HG02678 (cell line): ENCODE measurements around the gene PPP2R3A.

Experiments
- ATAC-seq: cut with Tn5 transposase; IDR thresholded peaks from one replicate; pipeline ENCODE4 v1.9.1; 2021; ENCODE audit warnings: mild to moderate bottlenecking, moderate library complexity; ENCODE audit not compliant: unreplicated experiment

PPP2R3A gene

DNA sequence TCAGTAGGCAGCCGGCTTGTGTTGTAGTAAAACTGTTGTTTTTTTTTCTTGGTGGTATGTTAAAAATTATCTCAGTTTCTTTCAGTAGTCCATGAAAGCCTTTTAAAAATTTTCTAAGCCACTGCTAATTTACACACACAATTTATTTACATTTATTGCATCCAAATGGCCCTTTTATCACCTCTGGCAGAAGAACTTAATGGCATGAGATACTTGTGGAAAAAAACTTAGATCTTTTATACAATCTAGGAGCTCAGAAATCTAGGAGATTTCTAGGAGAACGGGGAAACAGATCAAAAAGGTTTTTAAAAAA is 1.4 kb downstream of the PPP2R3A start:
- no peak for ATAC-seq

- ATAC-seq: no peak
Observed at GRCh38 chr3:135967867-135968266, 2.3 kb downstream of the PPP2R3A start.

DNA sequence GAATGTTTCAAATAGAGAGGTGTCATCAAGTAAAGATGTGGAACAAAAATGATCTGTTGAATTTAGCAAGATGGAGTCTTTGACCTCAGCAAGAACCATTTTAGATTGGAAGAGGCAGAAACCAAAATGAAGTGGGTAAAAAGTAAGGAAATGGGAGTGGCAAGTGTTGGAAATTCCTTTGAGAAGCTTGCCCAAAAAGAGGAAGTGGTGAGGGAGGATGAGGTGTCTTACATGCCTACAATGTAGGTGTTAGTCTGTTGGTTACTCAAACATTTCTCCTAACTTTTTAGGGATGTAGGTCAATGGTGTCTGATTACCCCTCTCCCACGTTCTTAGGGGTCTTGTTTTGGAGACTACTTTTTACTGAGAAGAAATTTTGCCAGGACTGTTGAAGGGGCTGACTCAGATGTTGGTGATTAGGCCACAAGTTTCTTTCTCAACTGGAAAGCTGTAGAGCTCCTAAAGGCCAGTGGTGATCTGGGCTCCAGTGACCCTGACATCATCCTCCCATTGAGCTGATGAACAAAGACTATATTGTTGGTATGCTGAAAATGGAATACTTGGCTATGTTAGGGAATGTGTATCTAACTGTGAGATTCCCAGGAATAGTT is 5.1 kb downstream of the PPP2R3A start:
- no peak for ATAC-seq

DNA sequence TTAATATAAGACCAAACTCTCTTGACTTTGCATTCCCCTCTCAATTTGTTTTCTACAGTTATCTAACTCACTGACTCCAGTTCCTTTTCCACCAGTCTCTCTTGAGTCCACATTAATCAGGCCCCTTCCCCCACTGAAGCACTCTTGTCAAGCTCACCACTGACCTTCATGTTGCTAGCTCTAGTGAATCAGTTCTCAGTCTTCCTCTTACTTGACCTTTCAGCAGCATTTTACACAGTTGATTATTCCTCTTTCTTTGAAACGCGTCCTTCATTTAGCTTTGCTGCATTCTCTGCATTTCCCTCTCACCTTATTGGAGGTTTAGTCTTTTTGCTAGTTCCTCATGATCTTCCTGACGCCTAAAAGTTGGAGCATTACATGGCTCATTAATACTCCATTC is 8.3 kb downstream of the PPP2R3A start:
- no peak for ATAC-seq

DNA sequence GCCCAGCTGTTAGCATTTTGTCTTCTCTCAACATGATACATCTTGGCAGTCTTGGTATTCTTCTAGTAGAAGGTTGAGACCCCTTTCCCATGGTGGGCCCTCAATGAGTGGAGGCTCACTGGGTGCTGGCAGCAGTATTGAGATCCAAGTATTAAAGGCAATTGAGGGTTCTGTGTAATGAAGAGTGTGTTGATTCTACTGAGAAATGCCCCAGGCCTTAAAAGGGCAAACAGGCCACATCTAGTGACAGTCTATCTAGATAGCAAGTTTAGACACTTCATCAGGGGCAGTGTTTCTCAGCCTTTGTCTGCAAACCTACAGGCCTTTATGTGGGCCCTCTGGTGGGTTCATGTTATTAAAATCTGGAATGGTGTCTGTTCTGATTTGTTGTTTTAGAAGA is 9.5 kb downstream of the PPP2R3A start:
- ATAC-seq: no peak

DNA sequence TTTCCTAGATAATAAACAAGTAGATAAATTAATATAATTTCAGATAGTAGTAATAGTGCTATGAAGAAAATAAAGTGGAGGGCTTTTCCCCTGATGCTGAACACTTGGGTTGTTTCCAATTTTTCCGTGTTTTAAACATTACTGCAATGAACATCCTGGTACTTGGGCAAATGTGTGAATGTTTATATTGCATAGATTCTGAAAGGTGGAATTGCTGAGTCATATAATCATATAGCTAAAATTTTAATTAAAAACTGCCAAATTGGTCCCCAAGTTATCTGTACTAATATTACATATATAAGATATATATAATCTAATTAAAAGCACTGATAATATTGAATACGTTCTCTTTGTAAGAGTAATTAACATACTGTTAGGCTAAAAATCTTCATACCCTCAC is 10.0 kb downstream of the PPP2R3A start:
- ATAC-seq: no peak

- no peak for ATAC-seq
Observed at GRCh38 chr3:135980343-135980742, 14.8 kb downstream of the PPP2R3A start.

DNA sequence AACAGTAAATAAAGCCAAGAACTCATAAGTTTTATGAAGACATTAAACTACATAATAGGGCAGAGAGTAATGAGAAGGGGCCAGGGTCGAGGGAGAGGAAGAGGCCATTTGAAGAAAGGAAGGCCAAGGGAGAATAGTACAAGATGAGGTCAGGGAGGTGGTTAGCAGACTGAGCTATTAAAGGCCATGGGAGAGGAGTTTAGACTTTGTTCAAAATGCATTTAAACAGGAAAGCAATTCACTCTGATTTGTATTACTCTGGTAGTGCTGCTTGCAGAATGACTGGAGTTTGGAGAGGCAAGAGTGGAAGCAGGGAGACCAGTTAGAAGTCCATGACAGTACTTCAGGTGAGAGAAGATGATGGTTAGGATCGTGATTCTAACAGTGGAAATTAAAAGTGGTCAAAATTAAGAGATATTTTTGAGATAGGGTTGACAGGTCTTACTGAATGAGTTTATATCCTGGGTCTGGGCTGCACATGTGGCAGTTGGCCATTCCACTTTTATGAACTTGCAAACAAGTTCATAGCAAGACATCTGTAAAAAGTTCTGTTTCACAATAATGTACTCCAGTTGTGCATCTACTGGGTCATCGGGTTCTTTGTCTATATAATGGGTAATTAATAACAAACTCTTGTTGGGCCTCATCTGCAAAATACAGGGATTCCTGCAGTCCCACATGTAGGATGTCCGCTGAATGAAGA is 16.3 kb downstream of the PPP2R3A start:
- no peak for ATAC-seq

DNA sequence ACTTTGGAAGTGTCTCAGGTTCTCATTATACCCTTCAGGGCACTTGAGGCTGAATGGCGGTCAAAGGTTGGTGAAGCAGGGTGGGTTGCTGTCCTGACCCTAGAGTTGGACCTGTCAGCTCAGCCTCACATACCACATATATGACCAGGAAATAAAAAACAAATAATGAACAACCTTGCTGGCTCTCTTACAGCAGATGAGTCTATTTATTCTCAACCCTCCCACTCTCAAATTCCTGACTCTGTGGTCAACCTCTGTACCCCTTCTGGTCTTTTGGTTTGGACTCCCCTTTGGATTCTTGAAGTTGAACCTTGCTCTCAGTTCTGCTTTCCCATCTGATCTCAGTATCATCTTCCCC is 16.9 kb downstream of the PPP2R3A start:
- ATAC-seq: no peak

DNA sequence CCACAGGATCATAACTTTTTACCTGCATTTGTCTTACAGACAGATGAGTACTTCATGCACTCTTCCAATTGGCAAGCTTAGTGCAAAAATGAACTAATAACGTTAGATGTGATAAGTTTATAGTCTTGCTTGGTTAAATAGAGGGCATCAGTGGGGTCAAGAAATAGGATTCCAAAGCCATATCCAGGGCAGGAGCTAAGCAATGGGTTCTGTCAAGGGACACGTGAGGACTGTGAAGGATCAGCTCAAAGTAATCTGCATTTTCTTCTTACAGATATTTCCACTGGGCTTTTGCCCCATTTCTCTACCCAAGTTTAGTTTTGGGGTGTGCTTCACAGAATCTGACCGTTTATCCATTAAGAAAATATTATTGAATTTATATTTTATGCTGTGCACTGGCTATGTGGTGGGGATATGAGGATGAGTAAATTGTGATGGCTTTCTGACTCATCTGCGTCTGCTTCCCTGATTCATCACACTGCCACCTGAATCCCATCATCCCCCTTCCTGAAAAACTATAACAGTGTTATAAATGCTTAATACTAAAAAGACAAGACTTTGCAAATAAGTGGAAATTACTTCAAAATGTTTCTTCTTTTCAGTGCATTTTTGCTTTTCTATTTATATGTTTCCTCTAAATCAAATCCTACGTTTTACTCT is 17.5 kb downstream of the PPP2R3A start:
- ATAC-seq: no peak

GRCh38 chr3:135987661-135988060 is 22.1 kb downstream of the PPP2R3A start:
- no peak for ATAC-seq

GRCh38 chr3:135989242-135989641 is 23.7 kb downstream of the PPP2R3A start:
- ATAC-seq: no peak

- no peak for ATAC-seq
Observed at GRCh38 chr3:135990903-135991302, 25.4 kb downstream of the PPP2R3A start.

GRCh38 chr3:135991621-135992020 is 26.1 kb downstream of the PPP2R3A start:
- no peak for ATAC-seq

- ATAC-seq: no peak
Observed at GRCh38 chr3:135992072-135992471, 26.5 kb downstream of the PPP2R3A start.

DNA sequence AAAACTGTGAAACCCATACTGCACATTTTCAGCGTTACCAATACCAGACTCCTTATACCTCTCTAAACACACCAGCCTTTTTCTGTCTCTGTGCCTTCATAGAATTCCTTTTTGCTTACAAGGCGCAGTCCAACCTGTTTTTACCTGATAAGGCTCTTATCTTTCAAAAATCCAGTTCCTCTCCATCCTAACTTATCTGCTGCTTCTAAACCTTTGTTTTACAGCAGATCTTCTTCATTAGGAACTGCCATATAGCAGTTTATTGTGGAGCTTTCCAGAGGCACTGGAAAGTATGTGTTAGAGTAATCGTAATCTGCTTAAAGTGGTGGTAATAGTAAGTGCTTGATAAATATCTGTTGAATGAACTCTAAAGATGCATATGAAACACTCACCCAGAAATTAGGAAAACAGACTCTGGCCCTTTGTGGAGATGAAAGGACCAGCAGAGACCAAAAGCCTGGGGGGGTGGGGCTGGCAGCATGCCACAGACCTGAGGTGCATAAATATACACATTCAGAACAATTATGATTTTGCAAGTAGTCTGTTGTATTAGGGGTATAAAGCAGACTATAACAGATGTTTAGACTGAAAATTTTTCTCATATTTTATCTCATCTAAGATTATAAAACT is 29.3 kb downstream of the PPP2R3A start:
- ATAC-seq: no peak

GRCh38 chr3:135995766-135996165 is 30.2 kb downstream of the PPP2R3A start:
- no peak for ATAC-seq

DNA sequence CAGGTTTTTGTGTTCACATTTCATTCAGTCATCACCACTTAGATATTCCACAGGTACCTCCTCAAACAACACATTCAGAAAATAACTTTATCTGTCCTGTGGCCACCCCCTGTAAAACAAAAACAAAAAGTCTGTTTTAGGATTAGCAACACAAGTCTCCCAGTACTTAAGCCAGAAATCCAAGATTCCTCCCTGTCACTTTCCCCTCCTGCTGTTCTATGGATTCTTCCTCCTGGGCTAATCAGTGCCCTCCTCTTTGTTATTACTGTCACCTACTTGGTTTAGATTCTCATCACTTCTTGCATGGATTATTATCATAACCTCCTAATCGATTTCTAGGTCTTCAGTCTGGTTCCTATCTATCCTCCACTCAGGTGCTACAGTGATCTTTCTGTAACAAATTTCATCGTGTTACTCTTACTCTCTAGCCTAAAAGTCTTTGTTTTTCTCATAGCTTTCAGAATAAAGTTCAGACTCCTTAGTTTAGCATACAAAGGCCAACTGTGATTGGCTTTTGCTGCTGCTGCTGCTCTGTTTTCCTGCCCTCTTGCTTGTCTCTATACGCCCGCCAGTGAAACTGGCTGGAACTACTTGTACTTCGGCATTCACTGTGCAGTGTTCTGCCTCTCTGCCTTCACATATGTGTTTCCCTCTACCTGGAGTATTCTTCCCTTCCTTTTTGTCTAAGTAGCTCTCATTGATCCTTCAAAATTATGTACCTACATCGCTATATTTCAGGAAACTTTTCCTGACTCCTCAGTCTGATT is 32.2 kb downstream of the PPP2R3A start:
- no peak for ATAC-seq

DNA sequence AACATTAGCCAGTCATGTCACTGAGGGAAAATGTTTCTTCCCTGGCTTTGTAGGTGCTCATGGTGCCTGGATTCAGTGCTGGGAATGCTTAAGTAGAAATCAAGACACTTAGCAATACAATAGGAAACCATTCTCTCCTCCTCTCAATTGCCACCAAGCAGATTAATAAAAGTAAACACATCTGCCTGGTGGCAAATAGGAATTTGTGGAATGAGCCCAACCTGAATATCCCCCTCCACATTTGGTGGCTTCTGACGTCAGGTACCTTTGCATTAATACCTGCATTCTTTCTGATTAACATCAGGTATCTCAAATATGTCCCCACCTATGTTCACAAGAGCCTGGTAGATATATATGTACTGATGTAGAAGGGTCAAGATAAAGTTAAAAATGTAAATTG is 42.7 kb downstream of the PPP2R3A start:
- ATAC-seq: no peak

DNA sequence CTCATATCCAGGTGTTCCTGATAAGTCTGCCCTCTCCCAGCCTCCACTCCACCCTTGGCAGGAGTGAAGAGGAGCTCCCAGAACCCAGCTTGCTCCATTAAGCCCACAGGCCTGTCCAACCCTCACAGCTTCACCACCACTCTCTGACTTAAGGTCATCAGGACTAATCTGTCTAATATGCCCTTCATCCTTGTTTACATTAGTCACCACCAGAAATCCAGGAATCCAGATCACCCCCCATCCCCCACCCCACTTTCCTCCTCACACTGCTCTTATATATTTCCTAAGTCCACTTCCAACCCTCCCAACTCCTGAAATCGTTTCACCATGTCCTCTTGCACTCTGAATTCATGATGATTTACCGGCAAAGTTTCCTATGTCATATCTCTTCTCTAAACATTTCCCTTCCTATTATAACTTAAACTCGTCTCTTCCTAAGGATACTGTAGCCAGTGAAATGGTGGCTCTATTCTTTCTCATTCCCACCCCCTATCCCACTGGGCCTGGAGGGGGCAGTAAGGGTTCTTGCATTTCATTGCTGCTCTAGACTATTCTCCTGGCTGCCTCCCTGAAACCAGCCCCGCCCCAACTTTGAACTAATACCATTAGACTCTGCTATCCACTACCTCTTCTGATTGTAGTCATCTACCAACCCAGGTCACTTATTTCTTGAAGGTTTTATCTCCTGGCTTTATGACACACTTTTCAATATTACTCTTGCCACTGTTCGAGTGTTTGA is 43.4 kb downstream of the PPP2R3A start:
- no peak for ATAC-seq

- ATAC-seq: no peak
Observed at GRCh38 chr3:136018876-136019275, 53.3 kb downstream of the PPP2R3A start.
